Testis (tissue), 3 donors: Measurements from ENCODE around the gene HFM1. TPM values are rescaled to one million over a fixed set of nuclear protein-coding genes. Genes with fewer than 3 reads are reported as not detected.

Source experiments
- DNase-seq: peaks from one replicate; pipeline ENCODE4 v3.0.0-alpha.2; 2019
- H3K27ac ChIP-seq, 2 donors: fragments of 200-600 bp; sonication (generic); one replicate each; pipeline ENCODE4 v1.5.1; 2019
- H3K27me3 ChIP-seq: fragments of 200-600 bp; sonication (generic); one replicate; pipeline ENCODE4 v1.5.1; 2019
- H3K36me3 ChIP-seq: fragments of 200-600 bp; sonication (generic); one replicate; pipeline ENCODE4 v1.5.1; 2017; ENCODE audit warnings: low read depth; ENCODE audit errors: missing control alignments
- H3K4me1 ChIP-seq: fragments of 200-600 bp; sonication (generic); one replicate; pipeline ENCODE4 v1.5.1; 2019
- H3K4me3 ChIP-seq, 2 donors: fragments of 200-600 bp; sonication (generic); one replicate each; pipeline ENCODE4 v1.5.1; 2017 to 2019
- H3K9me3 ChIP-seq: fragments of 200-600 bp; sonication (generic); one replicate; pipeline ENCODE4 v1.5.1; 2017
- CTCF ChIP-seq, 3 experiments: fragments of 450-650 bp in 2 of 3; fragments of 200-600 bp in 1 of 3; sonication (generic) in 1 of 3; IDR thresholded peaks; one replicate each; pipeline ENCODE4 v1.5.1; 2016 to 2019; ENCODE audit warnings: antibody characterized with exemption in 3 of 3, mild to moderate bottlenecking in 2 of 3, moderate library complexity in 1 of 3
- POLR2A ChIP-seq: fragments of 450-650 bp; IDR thresholded peaks from one replicate; pipeline ENCODE4 v1.6.1; 2017; ENCODE audit warnings: antibody characterized with exemption, mild to moderate bottlenecking, moderate library complexity
- WGBS, 2 donors: methylation state at CpG; one replicate each; pipeline ENCODE4 v1.1.5; 2018; 5-methylcytosine and 5-hydroxymethylcytosine counted together
- intact Hi-C: fragments of 100-400 bp; cut with DNase I; formaldehyde crosslinking; loops from one replicate; pipeline ENCODE4 v1.15.1; 2023; ENCODE audit warnings: low total_unique reads
- polyA plus RNA-seq: library from polyadenylated mRNA; stranded (reverse); fragments of 350-450 nt; fragmentation: Illumina TruSeq; extraction: RNeasy Lipid Tissue Mini Kit (QIAGEN cat#74804); gene quantifications from one replicate; pipeline ENCODE4 v1.2.3, GENCODE V29; 2014; ENCODE audit warnings: low read depth, low replicate concordance; ENCODE audit not compliant: insufficient read depth
- total RNA-seq, 2 donors: library from RNA; depleted of rRNA; stranded (reverse); fragments of >200 nt; gene quantifications; one replicate each; pipeline ENCODE4 v1.2.3, GENCODE V29; 2016

The HFM1 gene
- total and polyA plus RNA-seq, 3 donors from 2014 or later = 12.6 to 27.1 (median 20.5) TPM

- no peaks in the 10 kb centered on the region for H3K36me3 ChIP-seq
- no peaks in the 10 kb centered on the region for H3K4me1 ChIP-seq
- no peak overlapping the region for H3K27ac ChIP-seq
- H3K4me3 ChIP-seq = no peak overlapping the region
- intact Hi-C loops = no loop called here
- 95 to 97% methylated on average over 1 of the region's 1 CpG for WGBS, 2 donors
- TF ChIP-seq POLR2A (no peak), CTCF (IDR thresholded peaks at IDR 0.05) (no peak)
- H3K9me3 ChIP-seq = no peaks in the 10 kb centered on the region
- H3K27me3 ChIP-seq = no peaks in the 10 kb centered on the region
- no peak for DNase-seq
Measured at GRCh38 chr1:91273875-91274274, 130.8 kb downstream of the HFM1 start.

GRCh38 chr1:91261655-91262054 lies 143.0 kb downstream of the HFM1 start:
- H3K36me3 ChIP-seq = no peaks in the 10 kb centered on the region
- WGBS, 2 donors = 59 to 73% methylated on average over 2 of the region's 2 CpGs

GRCh38 chr1:91245435-91245834 lies 159.2 kb downstream of the HFM1 start:
- no peak for TF ChIP-seq CTCF (IDR thresholded peaks at IDR 0.05)
- no peak for TF ChIP-seq POLR2A
- H3K27ac ChIP-seq = no peak overlapping the region
- no peak overlapping the region for H3K4me3 ChIP-seq
- H3K4me1 ChIP-seq = no peaks in the 10 kb centered on the region
- H3K27me3 ChIP-seq = no peaks in the 10 kb centered on the region
- H3K9me3 ChIP-seq = no peaks in the 10 kb centered on the region
- 60 to 69% methylated on average over 3 of the region's 3 CpGs for WGBS, 2 donors
- no peak for DNase-seq
- intact Hi-C loops = no loop called here
- no peaks in the 10 kb centered on the region for H3K36me3 ChIP-seq

More at GRCh38 chr1:91261655-91262054, 143.0 kb downstream of the HFM1 start:
- TF ChIP-seq POLR2A (no peak), CTCF (IDR thresholded peaks at IDR 0.05) (no peak)
- H3K4me1 ChIP-seq = peaks cover 14% of the 10 kb centered on the region
- H3K27me3 ChIP-seq = no peaks in the 10 kb centered on the region
- H3K9me3 ChIP-seq = no peaks in the 10 kb centered on the region
- no peak for DNase-seq
- no peak overlapping the region for H3K4me3 ChIP-seq
- peak overlapping the region in 1 of 2 donors; percentile 6 for H3K27ac ChIP-seq
- intact Hi-C loops = no loop called here

- intact Hi-C loops = no loop called here
- no peak overlapping the region for H3K27ac ChIP-seq
- no peaks in the 10 kb centered on the region for H3K4me1 ChIP-seq
- H3K36me3 ChIP-seq = no peaks in the 10 kb centered on the region
- DNase-seq = no peak
- peak in 1 of 3 experiments; percentile 33 for TF ChIP-seq CTCF (IDR thresholded peaks at IDR 0.05)
- TF ChIP-seq POLR2A = no peak
- H3K9me3 ChIP-seq = no peaks in the 10 kb centered on the region
- 78 to 83% methylated on average over 2 of the region's 2 CpGs for WGBS, 2 donors
- no peak overlapping the region for H3K4me3 ChIP-seq
- no peaks in the 10 kb centered on the region for H3K27me3 ChIP-seq
Measured at GRCh38 chr1:91244737-91245136, 159.9 kb downstream of the HFM1 start.

- TF ChIP-seq POLR2A = no peak
- TF ChIP-seq CTCF (IDR thresholded peaks at IDR 0.05) = no peak
- H3K4me3 ChIP-seq = no peak overlapping the region
- no peaks in the 10 kb centered on the region for H3K4me1 ChIP-seq
- no peak for DNase-seq
- no peaks in the 10 kb centered on the region for H3K27me3 ChIP-seq
- no peaks in the 10 kb centered on the region for H3K36me3 ChIP-seq
- no peak overlapping the region for H3K27ac ChIP-seq
- H3K9me3 ChIP-seq = no peaks in the 10 kb centered on the region
- intact Hi-C loops = no loop called here
Measured at GRCh38 chr1:91243171-91243570, 161.5 kb downstream of the HFM1 start.
